H54 (cell line): Measurements from ENCODE around the gene HPSE.
"Not testable (repeated sequence)": the region's sequence is repeated elsewhere in the genome, so short reads cannot be mapped to it uniquely, and the experiment has no call there.

Experiments used
- DNase-seq: peaks from one replicate; pipeline ENCODE4 v3.0.0; 2011; ENCODE audit warnings: low spot score, mixed read lengths; ENCODE audit not compliant: insufficient read length
- FAIRE-seq: peaks from 3 replicates; lab custom pipeline; 2011; peaks lifted over from hg19 to GRCh38; lab: Jason Lieb, UNC
- POLR2A ChIP-seq: IDR thresholded peaks from 2 replicates; pipeline ENCODE4 v1.6.1; 2011; ENCODE audit warnings: low read depth, mild to moderate bottlenecking, low read length

Gene HPSE

GRCh38 chr4:83356899-83357661 lies 22.4 kb upstream of the HPSE start:
- DNase-seq = peak; percentile 13
- no peak for FAIRE-seq
- TF ChIP-seq POLR2A = no peak

- FAIRE-seq (no peak), DNase-seq (no peak)
- no peak for TF ChIP-seq POLR2A
Measured at GRCh38 chr4:83353516-83353915, 18.9 kb upstream of the HPSE start.

- FAIRE-seq = no peak
- TF ChIP-seq POLR2A = no peak
- DNase-seq = no peak
Measured at GRCh38 chr4:83348074-83348473, 13.4 kb upstream of the HPSE start.

- FAIRE-seq (no peak), DNase-seq (no peak)
- TF ChIP-seq POLR2A = no peak
Measured at GRCh38 chr4:83342476-83342875, 7.8 kb upstream of the HPSE start.

- FAIRE-seq = no peak
Measured at GRCh38 chr4:83340692-83341343, 6.2 kb upstream of the HPSE start.

GRCh38 chr4:83339573-83339972 lies 4.9 kb upstream of the HPSE start:
- FAIRE-seq = no peak
- TF ChIP-seq POLR2A = no peak
- no peak for DNase-seq

More at GRCh38 chr4:83340692-83341343, 6.2 kb upstream of the HPSE start:
- no peak for TF ChIP-seq POLR2A
- no peak for DNase-seq

GRCh38 chr4:83335701-83336100 lies 1.1 kb upstream of the HPSE start:
- DNase-seq = no peak

GRCh38 chr4:83331956-83332355 lies 2.7 kb downstream of the HPSE start:
- no peak for DNase-seq
- TF ChIP-seq POLR2A = no peak
- no peak for FAIRE-seq

More at GRCh38 chr4:83335701-83336100, 1.1 kb upstream of the HPSE start:
- no peak for TF ChIP-seq POLR2A
- no peak for FAIRE-seq

GRCh38 chr4:83329521-83330110 lies 5.0 kb downstream of the HPSE start:
- no peak for TF ChIP-seq POLR2A
- no peak for FAIRE-seq
- DNase-seq = no peak

- no peak for FAIRE-seq
- no peak for DNase-seq
- TF ChIP-seq POLR2A = no peak
Measured at GRCh38 chr4:83328521-83329187, 6.0 kb downstream of the HPSE start.

- FAIRE-seq (no peak), DNase-seq (no peak)
- no peak for TF ChIP-seq POLR2A
Measured at GRCh38 chr4:83326546-83326945, 8.1 kb downstream of the HPSE start.

GRCh38 chr4:83325306-83325705 lies 9.3 kb downstream of the HPSE start:
- not testable (repeated sequence) for FAIRE-seq, DNase-seq

DNA sequence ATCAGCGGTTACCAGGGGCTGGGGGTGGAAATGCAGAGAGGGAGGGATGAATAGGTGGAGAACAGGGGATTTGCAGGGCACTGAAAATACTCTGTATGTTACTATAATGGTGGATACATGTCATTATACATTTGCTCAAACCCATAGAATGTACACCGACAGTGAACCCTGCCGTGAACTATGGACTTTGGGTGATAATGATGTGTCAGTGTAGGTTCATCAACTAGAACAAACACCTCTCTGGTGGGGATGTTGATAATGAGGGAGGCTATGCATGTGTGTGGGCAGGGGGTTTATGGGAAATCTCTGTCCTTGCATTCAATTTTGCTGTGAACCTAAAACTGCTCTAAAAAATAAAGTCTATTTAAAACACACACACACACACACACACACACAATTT lies 11.5 kb downstream of the HPSE start:
- no peak for DNase-seq
- no peak for TF ChIP-seq POLR2A
- no peak for FAIRE-seq

DNA sequence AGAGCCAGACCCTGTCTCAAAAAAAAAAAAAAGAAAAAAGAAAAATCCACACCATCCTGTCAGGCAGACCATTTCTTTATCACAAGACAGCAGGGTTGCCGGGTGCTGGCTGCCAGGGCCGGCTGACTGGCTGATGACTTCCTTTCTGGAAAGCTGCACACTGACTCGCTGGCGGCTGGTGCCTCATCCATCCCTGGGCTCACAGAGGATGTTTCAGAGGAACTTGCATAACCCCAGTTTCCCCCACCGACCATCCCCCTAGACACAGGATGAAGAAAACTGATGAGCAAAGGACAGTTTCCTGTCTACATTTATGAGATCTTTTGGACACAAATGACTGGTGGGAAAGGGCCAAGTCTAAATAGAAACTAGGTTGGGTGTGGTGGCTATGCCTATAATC lies 14.1 kb downstream of the HPSE start:
- DNase-seq (peak; percentile 24), FAIRE-seq (no peak)
- no peak for TF ChIP-seq POLR2A
